Adipocyte (in vitro differentiated cells): ENCODE measurements around the gene UNC93A.
"Not testable (repeated sequence)": the region's sequence is repeated elsewhere in the genome, so short reads cannot be mapped to it uniquely, and the experiment has no call there.

Experiments used
- DNase-seq: peaks from one replicate; pipeline ENCODE4 v3.0.0-alpha.2; 2015; ENCODE audit warnings: low read depth
- H3K27me3 ChIP-seq: replicated peaks from 2 replicates; pipeline ENCODE4 v1.7.0; 2013; ENCODE audit warnings: mild to moderate bottlenecking, low read length, moderate library complexity; ENCODE audit not compliant: control insufficient read depth, insufficient read depth
- H3K36me3 ChIP-seq: 2 replicates; pipeline ENCODE4 v1.7.0; 2013; ENCODE audit warnings: low read length, mild to moderate bottlenecking, moderate library complexity; ENCODE audit not compliant: control insufficient read depth, insufficient read depth, severe bottlenecking
- H3K4me1 ChIP-seq: 2 replicates; pipeline ENCODE4 v1.7.0; 2013; ENCODE audit warnings: mild to moderate bottlenecking, low read length, moderate library complexity; ENCODE audit not compliant: control insufficient read depth, insufficient read depth
- H3K4me3 ChIP-seq: 2 replicates; pipeline ENCODE4 v1.7.0; 2013; ENCODE audit warnings: mild to moderate bottlenecking, low read length, moderate library complexity
- H3K9ac ChIP-seq: 2 replicates; pipeline ENCODE4 v1.7.0; 2013; ENCODE audit warnings: mild to moderate bottlenecking, low read length, moderate library complexity
- H3K9me3 ChIP-seq: 2 replicates; pipeline ENCODE4 v1.7.0; 2013; ENCODE audit warnings: mild to moderate bottlenecking, low read length, moderate library complexity; ENCODE audit not compliant: control insufficient read depth

UNC93A gene

DNA sequence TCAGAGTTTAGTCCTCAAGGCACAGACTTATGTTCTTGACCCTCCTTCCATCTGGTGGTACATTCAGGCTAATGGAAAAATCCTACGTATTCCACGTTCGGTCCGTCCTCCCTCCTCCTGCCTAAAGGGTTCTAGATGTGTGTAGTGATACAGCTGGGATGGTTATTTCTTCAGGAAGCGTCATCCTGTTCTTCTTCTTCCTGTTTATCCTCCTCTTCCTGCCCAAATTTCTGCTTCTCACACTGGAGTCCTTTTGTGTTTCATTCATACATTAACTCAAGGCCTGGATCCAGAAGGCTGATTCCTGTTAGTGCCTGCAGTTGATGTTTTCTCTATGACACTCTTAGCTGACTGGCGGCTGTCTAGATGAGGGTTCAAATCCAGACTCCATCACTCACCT, 16.8 kb upstream of the UNC93A start:
- Histone ChIP-seq H3K4me1 (no peaks in the 10 kb centered on the region), H3K9ac (no peak overlapping the region), H3K4me3 (no peak overlapping the region), H3K27me3 (peaks cover 15% of the 10 kb centered on the region), H3K36me3 (no peaks in the 10 kb centered on the region), H3K9me3 (no peaks in the 10 kb centered on the region)
- no peak for DNase-seq

DNA sequence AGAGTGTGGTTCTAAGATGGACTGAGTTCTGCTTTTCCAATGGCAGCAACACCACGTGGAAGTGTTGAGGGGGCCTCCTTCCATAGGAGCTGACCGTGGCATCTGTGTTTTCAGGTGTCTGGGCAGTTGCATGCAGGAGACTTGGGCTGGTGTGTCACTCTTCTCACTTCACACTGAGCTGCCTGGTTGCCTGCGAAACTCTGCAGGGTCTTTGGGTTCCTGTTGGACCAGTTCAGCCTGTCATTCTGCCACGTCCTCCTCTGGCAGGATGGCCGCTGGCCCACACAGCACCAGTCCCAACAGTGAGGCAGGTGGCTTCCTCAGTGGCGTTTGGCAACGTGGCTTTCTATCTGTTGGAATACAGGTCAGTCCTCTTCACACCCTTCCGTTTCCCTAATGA, 16.1 kb upstream of the UNC93A start:
- Histone ChIP-seq H3K4me1 (no peaks in the 10 kb centered on the region), H3K9me3 (no peaks in the 10 kb centered on the region), H3K4me3 (no peak overlapping the region), H3K36me3 (no peaks in the 10 kb centered on the region), H3K27me3 (peaks cover 15% of the 10 kb centered on the region), H3K9ac (no peak overlapping the region)
- DNase-seq: no peak

DNA sequence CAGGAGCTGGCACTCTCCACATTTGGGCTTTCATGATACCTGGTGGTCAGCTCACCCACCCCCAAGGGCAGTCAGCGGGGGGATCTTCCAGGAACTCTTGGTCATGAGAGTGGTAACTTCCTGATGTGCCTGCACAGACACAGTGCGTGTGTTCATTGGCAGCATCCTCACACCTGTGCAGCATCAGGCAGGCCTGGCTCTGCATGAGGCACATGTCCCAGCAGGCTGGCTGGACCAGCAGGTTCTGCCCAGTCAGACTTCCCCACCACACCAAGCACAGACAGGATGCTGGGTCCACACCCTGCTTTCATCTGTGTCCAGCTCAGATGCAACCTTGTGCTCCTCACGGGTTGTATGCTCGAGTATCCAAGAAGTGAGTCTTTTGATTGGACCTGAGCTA, 15.7 kb upstream of the UNC93A start:
- no peaks in the 10 kb centered on the region for H3K4me1 ChIP-seq
- H3K36me3 ChIP-seq: no peaks in the 10 kb centered on the region
- no peaks in the 10 kb centered on the region for H3K9me3 ChIP-seq
- H3K9ac ChIP-seq: no peak overlapping the region
- no peak overlapping the region for H3K4me3 ChIP-seq
- DNase-seq: no peak
- H3K27me3 ChIP-seq: peaks cover 15% of the 10 kb centered on the region

DNA sequence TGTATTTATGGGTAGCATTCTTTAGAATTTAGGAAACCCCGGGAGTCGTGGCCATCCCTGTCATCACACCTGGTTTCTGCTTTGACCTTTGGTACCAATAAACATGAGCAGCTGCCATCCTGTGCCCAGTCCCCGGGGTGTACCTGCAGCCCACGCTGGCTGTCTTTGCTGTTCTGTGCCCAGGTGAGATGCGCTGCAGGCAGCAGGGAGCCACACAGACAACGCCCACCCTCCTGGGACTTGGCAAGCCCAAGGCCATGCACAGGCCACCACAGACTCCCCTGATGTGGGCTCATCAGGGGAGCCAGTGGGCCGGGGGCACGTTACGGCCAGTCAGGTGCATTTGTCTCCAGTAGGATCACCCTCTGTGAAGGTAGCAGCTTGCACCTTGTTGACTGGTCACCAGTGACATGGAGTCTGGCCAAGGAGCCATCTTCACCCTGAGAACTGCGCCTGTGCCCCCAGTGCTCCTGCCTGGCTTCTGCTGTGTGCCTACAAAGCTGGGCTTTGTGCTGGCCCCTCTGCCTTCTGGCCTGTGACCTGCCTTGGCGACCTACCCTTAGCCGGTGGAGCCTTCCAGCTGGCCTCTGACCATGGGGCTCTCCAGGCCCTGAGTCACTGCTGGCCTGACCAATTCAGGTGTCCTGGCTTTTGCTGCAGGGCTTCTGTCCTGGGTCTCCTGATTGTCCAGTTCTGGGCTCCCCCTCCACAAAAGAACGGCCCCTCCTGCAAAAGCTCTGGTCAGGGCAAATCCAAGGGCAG, 14.2 kb upstream of the UNC93A start:
- Histone ChIP-seq H3K4me3 (no peak overlapping the region), H3K4me1 (no peaks in the 10 kb centered on the region), H3K9me3 (no peaks in the 10 kb centered on the region), H3K9ac (no peak overlapping the region), H3K27me3 (peaks cover 19% of the 10 kb centered on the region), H3K36me3 (no peaks in the 10 kb centered on the region)
- DNase-seq: no peak

DNA sequence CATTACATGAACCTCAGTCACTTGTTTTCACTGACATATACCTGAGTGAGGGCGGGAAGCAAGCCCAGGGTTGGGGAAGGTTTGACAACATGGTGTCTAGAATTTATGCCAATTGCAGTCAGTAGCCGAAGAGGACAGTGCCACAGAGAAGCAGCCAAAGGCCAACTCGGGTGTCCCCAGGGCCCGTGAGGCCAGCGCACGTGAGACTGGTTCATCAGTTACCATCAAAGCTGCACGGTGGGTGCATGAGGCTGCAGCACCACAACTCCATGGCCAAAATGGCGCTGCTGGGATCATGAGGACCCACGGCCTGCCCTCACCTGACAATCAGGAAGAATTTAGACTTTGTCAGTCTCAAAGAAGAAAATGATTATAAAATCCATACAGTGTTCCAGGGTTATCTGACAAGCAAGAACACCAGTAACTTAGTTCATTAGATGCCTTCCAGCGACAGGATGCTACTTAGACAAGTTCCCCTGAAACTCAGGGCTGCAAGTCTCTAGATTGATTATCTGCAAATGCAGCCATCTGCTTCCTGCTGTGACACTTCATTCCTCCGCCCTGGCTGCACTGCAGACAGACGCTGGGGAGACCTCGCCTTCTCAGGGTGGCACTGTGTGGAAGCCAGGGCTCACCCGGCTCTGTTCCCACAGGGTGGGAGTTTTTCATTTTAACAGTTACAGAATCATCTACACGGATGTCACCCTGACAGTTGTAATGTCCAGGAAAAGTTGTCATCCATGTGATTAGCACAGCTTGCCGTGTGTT, 12.8 kb upstream of the UNC93A start:
- peaks cover 26% of the 10 kb centered on the region for H3K27me3 ChIP-seq
- not testable (repeated sequence) for H3K4me1 ChIP-seq, H3K9me3 ChIP-seq, H3K9ac ChIP-seq, H3K36me3 ChIP-seq, DNase-seq, H3K4me3 ChIP-seq

DNA sequence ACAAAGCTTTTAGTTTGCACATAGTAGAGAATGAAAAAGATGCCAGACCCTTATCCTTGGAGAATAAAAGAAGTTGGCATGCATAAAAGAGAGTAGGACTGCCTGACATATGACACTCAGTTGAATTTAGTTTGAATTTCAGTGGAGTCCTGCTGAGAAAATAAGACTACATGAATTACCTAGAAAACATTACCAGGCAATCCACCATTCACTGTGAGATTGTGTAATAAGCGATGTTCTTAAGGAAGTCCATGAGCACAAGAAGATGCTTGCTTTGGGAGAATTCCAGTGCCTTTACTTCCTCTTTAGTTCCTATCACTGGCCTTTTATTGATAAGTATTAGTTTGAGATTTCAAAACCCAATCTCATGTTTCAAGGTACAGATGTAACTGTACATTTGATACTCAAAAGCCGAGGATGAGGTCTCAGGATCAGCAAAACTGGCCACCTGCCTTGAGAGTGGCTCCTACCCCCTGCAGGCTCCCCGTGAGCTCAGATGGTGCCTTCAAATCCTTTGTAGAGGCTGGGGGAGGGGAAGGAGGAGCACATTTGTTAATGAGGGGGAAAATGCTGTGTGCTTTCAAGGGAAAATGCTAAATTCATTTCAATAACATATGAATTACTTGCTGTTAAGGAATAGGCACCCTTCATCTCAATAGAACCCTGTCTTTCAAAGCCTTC, 11.2 kb upstream of the UNC93A start:
- H3K27me3 ChIP-seq: peaks cover 26% of the 10 kb centered on the region
- no peak for DNase-seq
- no peak overlapping the region for H3K4me3 ChIP-seq
- H3K36me3 ChIP-seq: no peaks in the 10 kb centered on the region
- H3K4me1 ChIP-seq: no peaks in the 10 kb centered on the region
- no peak overlapping the region for H3K9ac ChIP-seq
- H3K9me3 ChIP-seq: no peaks in the 10 kb centered on the region

DNA sequence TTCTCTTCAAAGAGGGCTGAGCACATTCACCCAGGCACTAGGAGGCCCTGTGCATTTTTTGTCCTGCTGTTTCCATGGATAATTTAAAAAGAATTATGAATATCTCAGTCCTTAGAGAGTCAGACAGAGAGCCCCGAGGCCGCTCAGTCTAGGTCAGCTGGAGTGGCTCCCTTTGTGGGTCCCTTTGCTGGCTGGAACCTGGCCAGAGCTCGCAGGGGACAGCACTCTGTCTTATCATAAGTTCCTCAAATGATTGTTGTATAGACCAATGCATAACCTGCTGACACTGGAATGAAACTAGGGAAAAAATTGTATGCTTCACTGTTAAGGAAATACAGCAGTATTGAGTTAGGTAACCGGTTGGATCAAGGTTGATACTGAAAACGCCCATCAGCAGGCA, 10.6 kb upstream of the UNC93A start:
- H3K4me1 ChIP-seq, H3K4me3 ChIP-seq, H3K9ac ChIP-seq, H3K36me3 ChIP-seq, H3K9me3 ChIP-seq, DNase-seq: not testable (repeated sequence)
- H3K27me3 ChIP-seq: peaks cover 22% of the 10 kb centered on the region

DNA sequence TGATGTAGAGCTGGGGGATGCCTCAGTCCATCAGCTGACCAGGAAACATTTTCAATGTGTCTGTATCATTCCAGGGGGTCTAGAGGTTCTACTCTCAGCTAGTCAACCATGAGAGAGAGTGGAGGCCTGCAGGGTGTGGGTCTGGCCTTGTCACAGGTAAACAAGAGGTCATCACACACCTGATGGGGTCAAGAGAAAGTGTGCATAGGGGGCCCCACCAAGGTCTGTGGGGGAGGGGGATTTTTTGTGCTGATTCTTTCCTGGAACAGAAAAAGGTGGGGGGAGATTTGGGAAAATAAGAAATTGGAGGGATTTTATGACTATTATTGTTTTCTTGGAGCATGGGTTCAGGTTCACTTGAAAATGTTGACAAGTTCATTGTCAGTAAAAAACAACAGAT, 8.9 kb upstream of the UNC93A start:
- no peaks in the 10 kb centered on the region for H3K9me3 ChIP-seq
- H3K4me1 ChIP-seq: no peaks in the 10 kb centered on the region
- no peak for DNase-seq
- no peaks in the 10 kb centered on the region for H3K36me3 ChIP-seq
- peaks cover 16% of the 10 kb centered on the region for H3K27me3 ChIP-seq
- H3K9ac ChIP-seq: no peak overlapping the region
- no peak overlapping the region for H3K4me3 ChIP-seq

DNA sequence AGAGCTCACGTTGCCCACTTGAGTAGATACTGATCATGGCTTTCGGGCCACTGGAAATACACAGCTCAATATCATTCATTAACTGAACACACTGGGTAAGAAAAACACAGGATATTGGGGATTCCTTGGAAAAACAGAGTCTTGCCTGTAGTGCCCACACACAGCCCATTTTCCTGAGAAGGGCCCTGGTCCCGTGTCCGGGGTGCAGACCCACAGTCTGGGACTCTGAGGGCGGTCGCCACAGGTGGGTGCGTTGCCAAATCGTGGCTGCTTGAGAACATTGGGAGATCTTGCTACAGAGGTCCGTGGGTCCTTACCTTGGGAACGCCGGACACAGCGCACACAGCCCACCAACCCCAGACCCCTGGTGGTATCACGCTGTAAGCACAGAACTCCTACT, 6.5 kb upstream of the UNC93A start:
- not testable (repeated sequence) for H3K9me3 ChIP-seq, H3K4me1 ChIP-seq, H3K9ac ChIP-seq, H3K36me3 ChIP-seq, H3K4me3 ChIP-seq, DNase-seq
- H3K27me3 ChIP-seq: peaks cover 18% of the 10 kb centered on the region

DNA sequence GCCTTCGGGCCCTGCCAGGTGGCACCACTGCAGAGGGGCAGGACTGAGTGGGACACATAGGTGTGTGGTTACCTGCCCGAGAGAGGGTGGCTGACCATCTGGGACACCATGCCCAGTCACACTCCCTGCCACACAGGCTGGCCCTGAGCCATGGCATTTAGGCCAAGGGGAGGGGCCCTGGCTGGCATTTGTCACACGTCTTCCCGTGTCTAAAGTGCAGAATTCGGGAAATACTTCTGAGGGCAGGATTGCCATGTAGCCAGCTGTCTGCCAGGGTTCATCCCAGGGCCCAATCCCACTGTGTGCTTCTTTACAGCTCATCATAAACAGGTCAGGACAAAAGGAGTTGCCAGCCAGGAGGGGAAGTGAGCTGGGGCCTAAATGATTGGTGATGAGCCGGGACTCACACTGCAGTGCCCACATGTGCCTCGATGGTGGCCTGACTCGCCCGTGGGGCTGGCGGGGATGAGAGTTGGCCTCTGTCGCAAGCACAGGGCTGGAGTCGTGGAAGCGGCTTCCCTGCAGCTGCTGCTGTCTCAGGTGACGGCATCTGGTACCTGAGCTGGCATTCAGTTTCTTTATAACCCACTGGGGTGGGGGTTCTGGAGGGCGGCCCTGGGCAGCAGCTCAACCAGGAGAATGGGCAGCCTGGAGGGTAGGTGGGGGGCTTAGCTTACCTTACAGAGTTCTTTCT, 5.9 kb upstream of the UNC93A start:
- H3K4me3 ChIP-seq: no peak overlapping the region

DNA sequence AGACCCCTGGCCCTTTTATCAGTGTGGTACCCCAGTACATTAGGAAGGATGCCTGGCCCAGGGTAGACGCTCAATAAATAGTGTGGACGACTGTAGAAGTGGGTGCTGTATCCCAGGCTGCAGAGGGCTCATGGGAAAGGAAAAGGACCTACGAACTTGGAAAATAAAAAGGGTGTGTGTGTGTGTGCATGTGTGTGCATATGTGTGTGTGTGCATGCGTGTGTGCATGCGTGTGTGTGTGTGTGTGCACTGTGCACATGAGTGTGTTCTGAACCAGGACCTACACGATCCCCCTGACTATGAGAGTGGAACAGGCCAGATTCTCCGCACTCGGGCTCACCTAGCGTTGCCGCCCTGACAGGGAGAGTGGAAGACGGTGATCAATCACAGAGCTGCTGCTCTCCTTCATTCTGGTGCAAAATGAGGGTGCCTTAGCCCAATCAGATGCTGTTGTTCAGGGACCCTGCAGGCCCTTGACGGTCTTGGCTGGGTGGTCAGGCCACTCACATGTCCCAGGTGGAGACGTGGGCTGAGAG, 3.5 kb upstream of the UNC93A start:
- H3K9ac ChIP-seq: no peak overlapping the region
- H3K4me3 ChIP-seq: no peak overlapping the region
- no peaks in the 10 kb centered on the region for H3K9me3 ChIP-seq
- no peaks in the 10 kb centered on the region for H3K36me3 ChIP-seq
- H3K4me1 ChIP-seq: no peaks in the 10 kb centered on the region
- peaks cover 24% of the 10 kb centered on the region for H3K27me3 ChIP-seq
- no peak for DNase-seq

More for the DNA sequence above, 5.9 kb upstream of the UNC93A start:
- Histone ChIP-seq H3K27me3 (peaks cover 18% of the 10 kb centered on the region), H3K9me3 (no peaks in the 10 kb centered on the region), H3K36me3 (no peaks in the 10 kb centered on the region), H3K4me1 (no peaks in the 10 kb centered on the region), H3K9ac (no peak overlapping the region)
- DNase-seq: no peak
